LHCN-M2 (cell line): Measurements from ENCODE around the gene NPAT. TPM values are rescaled to one million over a fixed set of nuclear protein-coding genes. Genes with fewer than 3 reads are reported as not detected.

ENCODE experiments used
- total RNA-seq: library from RNA; depleted of rRNA; stranded (reverse); fragments of >200 nt; gene quantifications from 2 replicates; pipeline ENCODE4 v1.2.3, GENCODE V29; 2014; rRNA removed

NPAT gene
- total RNA-seq, 1 experiment from 2014 or later, result 18.2 TPM

Other genes with a start within 250 kb of the NPAT start
- gene CUL5, start 213.7 kb downstream of the NPAT start, total RNA-seq, result 26.2 and 30.0 TPM in 2 replicates
- 183 and 196 TPM in 2 replicates for gene ACAT1, start 101.1 kb downstream of the NPAT start, total RNA-seq
- 47.9 and 83.0 TPM in 2 replicates for gene ATM, start 429 bp upstream of the NPAT start, total RNA-seq
- gene C11orf65, start 244.9 kb upstream of the NPAT start, total RNA-seq, result 0.83 and 1.3 TPM in 2 replicates